Nephron (organoid): Measurements from ENCODE around the gene DLG1.
"Not testable (repeated sequence)": the region's sequence is repeated elsewhere in the genome, so short reads cannot be mapped to it uniquely, and the experiment has no call there.

Experiments used
- H3K27ac Mint-ChIP-seq, 3 experiments: 2 replicates each; pipeline ENCODE4 v1.8.0; 2020; ENCODE audit warnings: mixed read lengths in 3 of 3, mild to moderate bottlenecking in 2 of 3, moderate library complexity in 1 of 3
- H3K27me3 Mint-ChIP-seq: 2 replicates; pipeline ENCODE4 v1.8.0; 2021; ENCODE audit warnings: low read depth, mild to moderate bottlenecking, moderate library complexity, mixed read lengths
- H3K36me3 Mint-ChIP-seq: 2 replicates; pipeline ENCODE4 v1.8.0; 2020; ENCODE audit warnings: low read depth, mixed read lengths
- H3K4me1 Mint-ChIP-seq: 2 replicates; pipeline ENCODE4 v1.8.0; 2020; ENCODE audit warnings: mixed read lengths
- H3K4me3 Mint-ChIP-seq, 3 experiments: 2 replicates each; pipeline ENCODE4 v1.8.0; 2020; ENCODE audit warnings: mild to moderate bottlenecking in 3 of 3, mixed read lengths in 3 of 3, moderate library complexity in 2 of 3
- H3K9me3 Mint-ChIP-seq: 2 replicates; pipeline ENCODE4 v1.8.0; 2020; ENCODE audit warnings: mixed read lengths
- TF ChIP-seq, protein P1 (sequence below), 3 experiments: fragments of 200-600 bp; sonication (generic); IDR thresholded peaks; one replicate each; pipeline ENCODE4 v1.5.0; 2021; ENCODE audit warnings: antibody characterized with exemption in 3 of 3; ENCODE audit not compliant: unreplicated experiment in 3 of 3

Gene DLG1

DNA sequence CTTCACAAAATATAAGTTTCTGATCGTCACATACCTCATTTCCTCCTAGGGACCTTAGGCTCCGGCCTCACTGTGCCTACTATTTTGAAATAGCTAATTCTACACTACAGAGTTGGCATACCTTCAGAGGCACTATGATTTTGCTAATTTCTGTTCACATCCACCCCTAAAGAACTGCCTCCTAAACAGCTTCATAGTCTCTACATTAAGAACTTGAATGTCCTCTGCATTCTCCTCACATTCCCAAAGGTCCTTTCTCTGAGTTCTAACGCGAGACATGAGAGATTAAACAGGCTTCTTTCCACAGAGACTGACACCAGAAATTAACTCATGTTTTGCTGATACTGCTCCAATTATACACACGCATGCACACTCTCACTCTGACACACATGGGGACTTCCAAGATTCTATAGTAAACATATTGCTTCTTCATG is 75.5 kb downstream of the DLG1 start:
- Mint-ChIP-seq H3K27me3 (no peaks in the 10 kb centered on the region), H3K9me3 (no peaks in the 10 kb centered on the region), H3K36me3 (no peaks in the 10 kb centered on the region), H3K27ac (peak overlapping the region in 1 of 3 experiments; percentile 15), H3K4me1 (peaks cover 34% of the 10 kb centered on the region), H3K4me3 (no peak overlapping the region)
- TF ChIP-seq, protein P1, sequence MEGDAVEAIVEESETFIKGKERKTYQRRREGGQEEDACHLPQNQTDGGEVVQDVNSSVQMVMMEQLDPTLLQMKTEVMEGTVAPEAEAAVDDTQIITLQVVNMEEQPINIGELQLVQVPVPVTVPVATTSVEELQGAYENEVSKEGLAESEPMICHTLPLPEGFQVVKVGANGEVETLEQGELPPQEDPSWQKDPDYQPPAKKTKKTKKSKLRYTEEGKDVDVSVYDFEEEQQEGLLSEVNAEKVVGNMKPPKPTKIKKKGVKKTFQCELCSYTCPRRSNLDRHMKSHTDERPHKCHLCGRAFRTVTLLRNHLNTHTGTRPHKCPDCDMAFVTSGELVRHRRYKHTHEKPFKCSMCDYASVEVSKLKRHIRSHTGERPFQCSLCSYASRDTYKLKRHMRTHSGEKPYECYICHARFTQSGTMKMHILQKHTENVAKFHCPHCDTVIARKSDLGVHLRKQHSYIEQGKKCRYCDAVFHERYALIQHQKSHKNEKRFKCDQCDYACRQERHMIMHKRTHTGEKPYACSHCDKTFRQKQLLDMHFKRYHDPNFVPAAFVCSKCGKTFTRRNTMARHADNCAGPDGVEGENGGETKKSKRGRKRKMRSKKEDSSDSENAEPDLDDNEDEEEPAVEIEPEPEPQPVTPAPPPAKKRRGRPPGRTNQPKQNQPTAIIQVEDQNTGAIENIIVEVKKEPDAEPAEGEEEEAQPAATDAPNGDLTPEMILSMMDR (IDR thresholded peaks at IDR 0.05; ENCODE audit: unreplicated experiment in 3 of 3), result no peak

DNA sequence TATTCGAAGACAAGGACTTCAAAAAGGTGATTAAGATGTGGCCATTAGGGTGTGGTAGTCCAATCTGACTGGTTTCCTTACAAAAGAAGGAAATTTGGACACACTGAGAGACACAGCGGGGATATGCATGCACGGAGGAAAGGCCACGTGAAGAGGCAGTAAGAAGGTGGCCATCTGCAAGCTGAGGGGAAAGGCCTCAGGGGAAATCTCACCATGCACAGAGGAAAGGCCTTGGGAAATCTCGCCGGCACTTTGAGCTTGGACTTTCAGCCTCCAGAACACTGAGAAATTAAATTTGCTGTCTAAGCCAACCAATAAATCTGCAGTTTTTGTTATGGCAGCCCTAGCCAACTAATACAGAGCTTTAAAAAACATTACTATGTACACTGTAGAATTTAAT is 78.8 kb downstream of the DLG1 start:
- no peak overlapping the region for H3K4me3 Mint-ChIP-seq
- TF ChIP-seq, protein P1 (IDR thresholded peaks at IDR 0.05; ENCODE audit: unreplicated experiment in 3 of 3), result no peak
- no peaks in the 10 kb centered on the region for H3K9me3 Mint-ChIP-seq
- H3K36me3 Mint-ChIP-seq, result no peaks in the 10 kb centered on the region
- no peaks in the 10 kb centered on the region for H3K27me3 Mint-ChIP-seq
- H3K27ac Mint-ChIP-seq, result peak overlapping the region in 1 of 3 experiments; percentile 49
- H3K4me1 Mint-ChIP-seq, result peaks cover 44% of the 10 kb centered on the region

DNA sequence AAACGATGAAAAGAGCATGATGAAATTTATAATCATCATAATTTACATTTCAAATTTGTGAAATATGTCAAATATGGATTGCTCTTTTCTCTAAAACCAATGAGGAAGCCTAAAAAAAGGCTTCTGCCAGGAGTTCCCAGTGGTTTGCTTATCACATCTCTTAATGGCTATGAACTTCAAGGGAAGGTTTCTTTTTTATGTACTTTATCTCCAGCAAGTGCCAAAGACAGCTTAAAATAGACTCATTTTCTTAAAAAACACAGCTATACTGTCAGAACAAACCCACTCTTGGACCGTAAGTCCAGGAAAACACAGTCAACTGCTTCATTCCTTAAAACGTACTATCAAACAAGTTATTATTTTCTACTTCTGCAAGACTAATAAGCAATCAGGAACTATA is 80.2 kb downstream of the DLG1 start:
- TF ChIP-seq, protein P1 (IDR thresholded peaks at IDR 0.05; ENCODE audit: unreplicated experiment in 3 of 3), result no peak
- Mint-ChIP-seq H3K9me3 (no peaks in the 10 kb centered on the region), H3K27me3 (no peaks in the 10 kb centered on the region), H3K4me3 (no peak overlapping the region), H3K36me3 (peaks cover 5% of the 10 kb centered on the region), H3K27ac (no peak overlapping the region), H3K4me1 (peaks cover 38% of the 10 kb centered on the region)

DNA sequence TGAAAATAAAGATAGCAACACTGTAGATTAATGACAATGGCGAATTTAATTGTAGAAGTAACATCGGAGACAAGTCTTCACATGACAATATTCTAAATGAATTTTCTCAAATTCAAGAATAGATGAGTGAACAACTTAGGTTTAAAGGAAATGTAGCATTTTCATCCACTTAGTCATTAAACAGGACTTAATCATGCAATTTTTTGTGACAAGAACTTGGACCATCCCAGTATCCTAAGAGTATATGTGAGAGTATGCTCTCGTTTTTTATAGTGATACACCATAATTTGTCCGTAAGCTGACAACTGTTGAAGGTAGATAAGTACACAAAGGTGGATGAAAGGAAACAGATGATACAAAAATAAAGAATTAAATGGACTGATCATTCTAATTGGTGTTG is 81.5 kb downstream of the DLG1 start:
- H3K27ac Mint-ChIP-seq, result peak overlapping the region; percentile 5 to 75 (median 67)
- no peak overlapping the region for H3K4me3 Mint-ChIP-seq
- TF ChIP-seq, protein P1 (IDR thresholded peaks at IDR 0.05; ENCODE audit: unreplicated experiment in 3 of 3), result no peak
- peaks cover 13% of the 10 kb centered on the region for H3K36me3 Mint-ChIP-seq
- no peaks in the 10 kb centered on the region for H3K27me3 Mint-ChIP-seq
- H3K4me1 Mint-ChIP-seq, result peaks cover 25% of the 10 kb centered on the region
- peaks cover 1% of the 10 kb centered on the region for H3K9me3 Mint-ChIP-seq

DNA sequence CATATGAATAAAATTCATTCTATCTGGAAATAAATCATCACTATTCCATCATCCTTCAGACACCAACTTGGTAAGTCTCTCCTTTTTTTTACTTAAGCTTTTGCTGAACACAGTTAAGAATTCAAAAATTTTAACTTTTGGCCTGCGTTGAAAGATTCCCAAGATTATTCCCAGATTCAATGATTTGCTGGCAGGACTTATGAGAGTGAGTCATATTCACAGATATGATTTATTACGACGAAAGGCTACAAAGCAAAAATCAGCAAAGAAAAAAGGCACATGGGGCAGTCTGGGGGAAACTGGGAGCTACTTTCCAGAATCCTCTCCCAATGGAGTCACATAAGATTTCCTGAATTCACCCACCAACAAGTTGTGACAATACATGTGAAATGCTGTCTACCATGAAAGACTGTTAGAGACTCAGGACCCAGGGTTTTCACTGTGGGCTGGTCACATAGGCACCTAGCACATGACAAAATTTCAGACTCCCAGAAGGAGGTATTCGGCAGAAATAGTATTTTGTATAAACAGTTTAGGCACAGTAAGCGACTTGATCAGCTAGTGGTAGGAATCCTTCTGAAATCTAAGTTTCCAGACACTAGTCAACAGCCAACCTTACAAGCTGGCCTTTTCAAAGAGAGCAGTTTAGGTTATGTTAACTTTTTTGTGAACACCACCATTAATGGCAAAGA is 82.1 kb downstream of the DLG1 start:
- Mint-ChIP-seq H3K27me3 (no peaks in the 10 kb centered on the region), H3K9me3 (peaks cover 7% of the 10 kb centered on the region), H3K4me3 (no peak overlapping the region), H3K36me3 (peaks cover 19% of the 10 kb centered on the region), H3K27ac (peak overlapping the region; percentile 5 to 75 (median 67)), H3K4me1 (peaks cover 22% of the 10 kb centered on the region)
- TF ChIP-seq, protein P1 (IDR thresholded peaks at IDR 0.05; ENCODE audit: unreplicated experiment in 3 of 3), result no peak

DNA sequence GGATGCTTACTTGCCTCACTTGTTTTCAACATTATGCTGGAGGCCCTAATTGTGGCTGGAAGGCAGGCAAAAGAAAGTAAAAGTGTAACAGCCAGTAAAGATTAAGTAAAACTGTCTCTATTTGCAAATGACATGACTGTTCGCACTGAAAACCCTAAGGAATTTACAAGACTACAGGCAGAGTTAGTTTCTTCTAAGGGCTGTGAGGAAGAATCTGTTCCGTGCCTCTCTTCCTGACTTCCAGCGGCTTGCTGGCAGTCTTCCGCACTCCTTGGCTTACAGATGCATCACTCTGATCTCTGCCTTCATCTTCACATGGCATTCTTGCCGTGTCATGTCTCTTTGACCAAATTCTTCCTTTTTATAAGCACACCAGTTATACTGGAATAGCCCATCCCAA is 86.1 kb downstream of the DLG1 start:
- Mint-ChIP-seq H3K4me1 (peaks cover 23% of the 10 kb centered on the region), H3K36me3 (peaks cover 26% of the 10 kb centered on the region), H3K9me3 (peaks cover 9% of the 10 kb centered on the region), H3K4me3 (no peak overlapping the region), H3K27me3 (no peaks in the 10 kb centered on the region), H3K27ac (no peak overlapping the region)
- TF ChIP-seq, protein P1 (IDR thresholded peaks at IDR 0.05; ENCODE audit: unreplicated experiment in 3 of 3), result no peak

DNA sequence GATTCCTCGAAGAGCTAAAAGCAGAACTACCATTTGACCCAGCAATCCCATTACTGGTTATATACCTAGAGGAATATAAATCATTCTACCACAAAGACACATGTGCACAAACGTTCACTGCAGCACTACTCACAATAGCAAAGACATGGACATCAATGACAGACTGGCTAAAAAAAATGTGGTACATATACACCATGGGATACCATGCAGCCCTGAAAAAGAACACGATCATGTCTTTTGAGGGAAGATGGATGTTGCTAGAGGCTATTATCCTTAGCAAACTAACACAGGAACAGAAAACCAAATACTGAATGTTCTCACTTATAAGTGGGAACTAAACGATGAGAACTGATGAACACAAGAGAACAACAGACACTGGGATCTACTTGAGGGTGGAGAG is 86.7 kb downstream of the DLG1 start:
- Mint-ChIP-seq H3K4me1 (peaks cover 18% of the 10 kb centered on the region), H3K36me3 (peaks cover 26% of the 10 kb centered on the region)
- not testable (repeated sequence) for H3K9me3 Mint-ChIP-seq, H3K4me3 Mint-ChIP-seq, H3K27ac Mint-ChIP-seq, H3K27me3 Mint-ChIP-seq
